Panc1 (cell line): ENCODE measurements around the gene DCAF5. TPM values are rescaled to one million over a fixed set of nuclear protein-coding genes. Genes with fewer than 3 reads are reported as not detected.

Source experiments
- ATAC-seq: fragments of 200-7000 bp; cut with Tn5 transposase; 2 replicates; pipeline ENCODE4 v1.9.1; 2020; ENCODE audit warnings: mild to moderate bottlenecking, moderate library complexity
- BruUV-seq: library from RNA; stranded (reverse); fragments of 400-500 nt; replicated peaks from 2 replicates; lab custom pipeline; 2021; lab: Mats Ljungman, UMichigan
- CTCF ChIA-PET: fragments of 300-600 bp; sonication (Branson Sonifier 250); formaldehyde crosslinking; loops from one replicate; lab custom pipeline; 2022; ENCODE audit warnings: antibody characterized with exemption; lab: Charles Lee
- POLR2A ChIA-PET: fragments of 300-600 bp; sonication (Branson Sonifier 250); formaldehyde crosslinking; loops from one replicate; lab custom pipeline; 2022; ENCODE audit warnings: antibody characterized with exemption; lab: Charles Lee
- DNase-seq: peaks from one replicate; pipeline ENCODE4 v3.0.0-alpha.2; 2010; ENCODE audit warnings: low read depth, low spot score
- H3K27ac ChIP-seq: 2 replicates; pipeline ENCODE4 v1.5.1; 2011; ENCODE audit warnings: mild to moderate bottlenecking, low read length, inconsistent platforms
- H3K27me3 ChIP-seq: fragments of 200-500 bp; sonication (Bioruptor generic); 2 replicates; pipeline ENCODE4 v1.6.0; 2014; ENCODE audit warnings: low read length, inconsistent platforms; ENCODE audit not compliant: control insufficient read depth, insufficient read depth
- H3K36me3 ChIP-seq: fragments of 200-500 bp; sonication (Bioruptor generic); 2 replicates; pipeline ENCODE4 v1.5.1; 2014; ENCODE audit warnings: inconsistent platforms, mild to moderate bottlenecking, low read length, moderate library complexity; ENCODE audit not compliant: control insufficient read depth, insufficient read depth
- H3K4me1 ChIP-seq: 2 replicates; pipeline ENCODE4 v1.5.1; 2011; ENCODE audit warnings: inconsistent platforms, mild to moderate bottlenecking, low read length, moderate library complexity; ENCODE audit not compliant: control insufficient read depth, insufficient read depth
- H3K4me3 ChIP-seq, 2 experiments: 2 replicates each; pipeline ENCODE4 v1.5.1; 2011 to 2012; ENCODE audit warnings: low read depth in 2 of 2, low read length in 2 of 2, mild to moderate bottlenecking in 2 of 2, inconsistent platforms in 1 of 2, moderate library complexity in 1 of 2
- H3K9me3 ChIP-seq: fragments of 200-500 bp; sonication (Bioruptor generic); 2 replicates; pipeline ENCODE4 v1.5.1; 2014; ENCODE audit warnings: low read depth, mild to moderate bottlenecking, inconsistent platforms, low read length, moderate library complexity; ENCODE audit not compliant: control insufficient read depth, insufficient read depth
- CTCF ChIP-seq: fragments of 450-650 bp; IDR thresholded peaks from 2 replicates; pipeline ENCODE4 v1.5.1; 2017; ENCODE audit warnings: mild to moderate bottlenecking
- POLR2AphosphoS5 ChIP-seq: IDR thresholded peaks from 2 replicates; pipeline ENCODE4 v1.6.1; 2012; ENCODE audit warnings: mild to moderate bottlenecking, low read depth, low read length, moderate library complexity
- REST ChIP-seq, 2 experiments: IDR thresholded peaks; 2 replicates each; pipeline ENCODE4 v1.6.1; 2011 to 2012; ENCODE audit warnings: low read depth in 2 of 2, control low read depth in 1 of 2, low read length in 1 of 2, mild to moderate bottlenecking in 1 of 2, moderate library complexity in 1 of 2; ENCODE audit not compliant: insufficient read depth in 1 of 2
- SIN3A ChIP-seq: IDR thresholded peaks from 2 replicates; pipeline ENCODE4 v1.6.1; 2012; ENCODE audit warnings: low read depth, mild to moderate bottlenecking, low read length, moderate library complexity, borderline replicate concordance; ENCODE audit not compliant: insufficient read depth
- TCF7L2 ChIP-seq: IDR thresholded peaks from 2 replicates; pipeline ENCODE4 v1.6.1; 2011; ENCODE audit warnings: mild to moderate bottlenecking, low read depth, low read length, inconsistent platforms
- in situ Hi-C: cut with HindIII; loops from 2 replicates; pipeline ENCODE4 v1.10.0; 2016; ENCODE audit warnings: low sequenced_read_pairs, low pct_unique_long_range_greater_than_20kb
- intact Hi-C: fragments of 100-400 bp; cut with micrococcal nuclease; formaldehyde crosslinking; loops from one replicate; pipeline ENCODE4 v1.10.0; 2022; ENCODE audit not compliant: unreplicated experiment
- total RNA-seq: library from RNA; stranded (reverse); gene quantifications from one replicate; pipeline ENCODE4 v1.2.1, GENCODE V29; 2021; ENCODE audit not compliant: unreplicated experiment

DCAF5 gene
- total RNA-seq, 1 experiment from 2014 or later: 27.6 TPM

DNA sequence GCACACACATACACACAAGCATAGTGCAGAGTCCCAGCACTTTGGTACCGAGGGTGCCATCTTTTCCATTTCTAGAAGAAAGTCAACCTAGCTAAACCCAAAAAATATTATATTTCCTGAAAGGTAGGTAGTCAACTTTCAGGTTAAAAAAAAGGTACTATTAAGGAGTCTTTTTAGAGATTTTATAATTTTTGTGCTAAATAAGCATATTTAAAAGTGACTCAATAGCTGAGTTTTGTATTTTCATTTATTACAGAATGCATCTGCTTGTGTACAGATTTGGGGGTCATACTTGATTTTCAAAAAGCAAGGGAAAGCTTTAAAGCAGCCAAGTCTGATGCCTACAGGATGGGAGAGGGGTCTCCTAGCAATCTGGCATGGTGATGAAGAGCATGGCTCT, 34.6 kb downstream of the DCAF5 start:
- H3K27me3 ChIP-seq: no peaks in the 10 kb centered on the region
- no peak for TF ChIP-seq POLR2AphosphoS5
- no peak for TF ChIP-seq CTCF
- TF ChIP-seq REST (IDR thresholded peaks at IDR 0.05; ENCODE audit: insufficient read depth in 1 of 2, low read depth in 2 of 2, low read length in 1 of 2): no peak
- no peak for TF ChIP-seq TCF7L2
- TF ChIP-seq SIN3A: no peak
- H3K27ac ChIP-seq: no peak overlapping the region
- CTCF ChIA-PET: no interaction called here
- H3K36me3 ChIP-seq: peaks cover 12% of the 10 kb centered on the region
- ATAC-seq: no peak
- no TSS peak for BruUV-seq
- POLR2A ChIA-PET: no interaction called here
- H3K4me1 ChIP-seq: no peaks in the 10 kb centered on the region
- no peaks in the 10 kb centered on the region for H3K9me3 ChIP-seq
- in situ Hi-C loops: no loop called here
- DNase-seq: no peak
- H3K4me3 ChIP-seq: no peak overlapping the region
- intact Hi-C loops: no loop called here

- Histone ChIP-seq H3K4me1 (no peaks in the 10 kb centered on the region), H3K27me3 (no peaks in the 10 kb centered on the region), H3K9me3 (no peaks in the 10 kb centered on the region), H3K27ac (no peak overlapping the region), H3K4me3 (no peak overlapping the region), H3K36me3 (peaks cover 12% of the 10 kb centered on the region)
- ChIA-PET CTCF (no interaction called here), POLR2A (no interaction called here)
- DNase-seq (no peak), ATAC-seq (no peak)
- BruUV-seq: no TSS peak
- in situ Hi-C loops: no loop called here
- no peak for TF ChIP-seq CTCF
- no peak for TF ChIP-seq REST (IDR thresholded peaks at IDR 0.05; ENCODE audit: insufficient read depth in 1 of 2, low read depth in 2 of 2, low read length in 1 of 2)
- TF ChIP-seq POLR2AphosphoS5: no peak
- TF ChIP-seq TCF7L2: no peak
- intact Hi-C loops: no loop called here
These were observed 35.7 kb downstream of the DCAF5 start for GRCh38 chr14:69117020-69117767.
